GM19099 (cell line): ENCODE results near the gene PTGES3L.

Source experiments
- POLR2A ChIP-seq: IDR thresholded peaks from 3 replicates; pipeline ENCODE4 v1.6.1; 2011; ENCODE audit warnings: low read depth; ENCODE audit not compliant: insufficient read length; ENCODE audit errors: extremely low read depth

The PTGES3L gene

DNA sequence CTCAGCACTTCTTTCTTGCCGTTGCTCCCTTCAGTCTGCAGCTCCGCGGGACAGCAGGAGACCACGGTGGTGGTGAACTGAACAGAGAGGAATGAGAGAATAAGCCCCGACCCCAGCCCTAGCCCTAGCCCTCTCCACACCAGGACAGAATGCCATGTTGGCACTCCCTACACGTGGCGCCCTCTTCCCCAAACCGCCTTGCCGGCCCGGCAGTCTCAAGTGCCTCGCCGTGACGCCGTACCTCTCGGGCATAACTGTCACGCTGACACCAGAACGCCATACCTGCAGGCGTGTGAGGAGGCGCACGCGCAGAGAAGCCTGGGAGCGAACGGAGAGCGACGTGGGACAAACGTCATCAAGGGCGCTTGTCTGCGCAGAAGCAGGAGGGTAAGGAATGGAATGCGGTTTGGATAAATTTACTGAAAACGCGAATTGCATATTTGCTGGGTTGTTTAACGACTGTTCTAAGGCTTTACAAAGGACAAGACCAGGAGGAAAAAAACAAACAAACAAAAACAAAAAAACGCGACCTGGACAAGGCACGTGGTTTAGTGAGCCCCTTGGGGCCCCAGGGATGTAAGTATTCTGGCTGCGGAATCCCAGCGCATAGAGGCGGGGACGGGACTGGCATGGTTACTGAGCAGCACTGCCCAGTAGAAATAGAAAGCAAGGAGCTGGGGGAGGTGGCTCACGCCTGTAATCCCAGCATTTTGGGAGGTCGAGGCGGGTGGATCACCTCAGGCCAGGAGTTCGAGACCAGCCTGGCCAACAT lies 15.5 kb downstream of the PTGES3L start, which contains the start of gene AARSD1:
Gene AARSD1, minus strand, starts transcription at position 294 of the 772 bp plus-strand sequence. Its CDS starts 14 bp downstream, at position 280.
- TF ChIP-seq POLR2A, result peak; percentile 92

DNA sequence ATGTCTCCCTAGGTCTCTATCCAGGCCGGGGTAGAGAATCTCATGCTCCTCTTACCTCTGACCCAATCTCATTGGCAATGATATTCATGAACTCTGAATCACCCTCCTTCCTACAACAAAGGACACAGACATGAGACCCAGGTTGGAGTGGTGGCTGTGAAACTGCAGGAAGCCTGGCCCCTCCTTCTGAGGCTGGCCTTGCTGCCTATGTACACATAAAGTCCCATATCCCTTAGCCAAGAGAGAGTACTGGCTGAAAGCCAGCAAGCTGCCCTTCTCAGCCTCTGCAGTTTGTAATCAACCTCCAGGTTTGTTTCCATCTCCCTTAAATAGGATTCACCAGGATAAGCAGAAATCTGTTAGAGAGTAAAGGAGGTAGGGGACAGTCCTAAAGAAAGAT lies 26.2 kb downstream of the PTGES3L start:
- TF ChIP-seq POLR2A, result no peak

DNA sequence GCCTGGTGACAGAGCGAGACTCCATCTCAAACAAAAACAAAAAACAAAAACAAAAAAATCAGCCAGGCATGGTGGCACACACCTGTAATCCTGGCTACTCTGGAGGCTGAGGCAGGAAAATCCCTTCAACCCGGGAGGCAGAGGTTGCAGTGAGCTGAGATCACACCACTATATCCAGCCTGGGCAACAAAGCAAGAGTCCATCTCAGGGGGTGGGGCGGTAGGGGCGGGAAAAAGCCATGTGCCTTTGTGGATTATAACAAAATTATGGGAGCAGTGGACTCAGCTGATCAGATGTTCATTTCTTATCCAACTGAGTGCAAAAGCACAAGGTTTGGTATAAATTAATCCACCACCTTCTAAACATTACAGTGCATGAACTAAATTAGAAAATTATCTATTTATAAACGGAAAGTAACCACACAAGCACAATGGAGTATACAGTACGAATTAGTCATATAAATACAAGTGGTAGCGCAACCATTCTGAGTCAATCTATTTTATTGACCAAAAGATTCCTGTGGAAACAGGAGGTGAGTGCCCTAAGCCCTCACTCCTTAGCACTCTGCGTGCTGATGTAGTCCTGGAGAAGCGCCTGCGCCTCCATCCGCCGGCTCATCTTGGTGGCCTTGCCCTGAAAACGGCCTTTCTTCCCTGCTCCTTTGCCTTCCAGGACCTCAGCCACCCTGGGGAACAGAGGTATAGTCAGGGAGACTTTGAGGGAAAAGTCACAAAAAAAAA lies 29.7 kb downstream of the PTGES3L start:
- TF ChIP-seq POLR2A, result no peak

DNA sequence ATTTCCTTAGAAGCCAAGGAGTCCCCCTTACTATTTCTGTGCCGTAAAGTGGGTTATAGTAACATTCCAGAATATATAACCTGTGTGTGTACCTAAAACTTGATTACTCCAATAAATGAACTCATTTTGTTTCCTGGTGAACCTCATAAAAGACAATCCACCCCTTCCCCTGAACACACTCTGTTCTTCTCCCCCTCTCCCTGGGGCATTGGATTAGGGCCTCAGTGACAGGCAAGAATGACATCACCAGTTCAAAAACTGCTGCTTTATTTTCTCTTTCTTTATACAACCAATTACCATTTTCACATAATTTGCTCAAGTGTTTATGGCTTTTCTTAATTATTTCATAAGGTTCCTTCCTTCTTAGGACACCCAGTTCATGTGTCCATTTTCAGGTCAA lies 33.1 kb downstream of the PTGES3L start:
- TF ChIP-seq POLR2A, result no peak

DNA sequence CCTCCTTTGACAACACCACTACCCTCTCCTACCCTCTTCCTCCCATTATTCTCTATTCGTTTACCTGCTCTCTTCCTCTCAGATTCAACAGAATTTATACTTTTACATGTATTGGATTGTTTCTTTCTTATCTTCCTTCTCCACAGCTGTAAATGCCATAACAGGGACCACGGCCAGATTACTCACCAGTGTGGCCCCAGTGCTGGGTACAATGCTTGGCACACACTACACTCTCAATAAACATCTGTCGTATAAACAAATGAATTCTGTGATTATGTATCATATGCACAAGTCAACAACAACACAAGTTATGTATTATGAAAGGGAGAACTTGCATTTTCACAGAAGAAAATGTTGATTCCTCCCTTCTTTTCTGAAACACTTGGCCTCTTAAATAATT lies 35.7 kb downstream of the PTGES3L start:
- no peak for TF ChIP-seq POLR2A

DNA sequence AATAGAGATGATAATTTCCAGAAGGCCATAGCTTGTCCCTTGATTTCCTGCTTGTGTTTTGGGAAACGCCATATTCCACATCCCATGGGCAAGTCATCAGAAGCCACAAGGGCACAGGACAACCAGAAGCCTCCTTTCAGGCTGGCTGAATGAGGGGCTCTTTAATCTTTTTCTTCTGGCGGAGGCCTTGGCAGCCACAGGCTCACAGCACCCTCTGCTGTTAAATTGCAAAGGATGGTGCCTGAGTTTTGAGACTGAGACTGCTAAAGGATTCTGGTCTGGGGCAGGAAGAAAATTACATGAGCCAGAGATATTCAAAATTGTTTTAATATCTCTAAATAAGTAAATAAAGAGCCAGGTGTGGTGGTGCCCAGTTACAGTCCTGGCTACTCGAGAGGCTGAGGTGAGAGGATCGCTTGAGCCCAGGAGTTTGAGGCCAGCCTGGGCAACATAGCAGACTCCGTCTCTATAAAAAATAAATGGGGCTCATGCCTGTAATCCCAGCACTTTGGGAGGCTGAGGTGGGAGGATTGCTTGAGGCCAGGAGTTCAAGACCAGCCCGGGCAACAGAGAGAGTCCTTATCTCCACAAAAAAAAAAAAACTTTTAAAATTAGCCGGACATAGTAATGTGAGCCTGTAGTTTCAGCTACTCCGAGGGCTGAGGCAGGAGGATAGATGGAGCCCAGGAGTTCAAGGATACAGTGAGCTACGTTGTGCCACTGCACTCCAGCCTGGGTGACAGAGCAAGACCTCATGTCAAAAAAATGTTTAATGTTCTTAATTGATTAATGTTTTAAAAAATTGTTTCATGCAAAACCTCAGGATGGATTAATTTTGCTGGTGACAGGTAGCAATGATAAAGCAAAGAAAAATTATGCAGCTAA lies 41.9 kb downstream of the PTGES3L start:
- TF ChIP-seq POLR2A, result no peak

DNA sequence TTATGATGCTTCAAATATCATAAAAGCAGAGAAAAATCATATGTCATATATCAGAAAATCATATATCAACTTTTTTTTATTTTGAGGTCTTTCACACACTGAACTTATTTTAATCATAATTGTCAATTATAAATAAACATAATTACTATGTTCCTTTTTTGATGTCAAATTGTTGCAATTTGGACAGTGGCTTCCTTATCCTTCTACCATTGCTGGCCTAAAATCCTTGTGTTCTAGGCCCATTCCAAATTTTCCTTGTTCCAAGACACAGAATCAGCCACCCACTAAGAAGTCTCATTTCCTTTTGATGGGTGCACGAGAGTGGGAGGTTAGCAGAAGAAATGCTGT lies 50.4 kb downstream of the PTGES3L start:
- no peak for TF ChIP-seq POLR2A

DNA sequence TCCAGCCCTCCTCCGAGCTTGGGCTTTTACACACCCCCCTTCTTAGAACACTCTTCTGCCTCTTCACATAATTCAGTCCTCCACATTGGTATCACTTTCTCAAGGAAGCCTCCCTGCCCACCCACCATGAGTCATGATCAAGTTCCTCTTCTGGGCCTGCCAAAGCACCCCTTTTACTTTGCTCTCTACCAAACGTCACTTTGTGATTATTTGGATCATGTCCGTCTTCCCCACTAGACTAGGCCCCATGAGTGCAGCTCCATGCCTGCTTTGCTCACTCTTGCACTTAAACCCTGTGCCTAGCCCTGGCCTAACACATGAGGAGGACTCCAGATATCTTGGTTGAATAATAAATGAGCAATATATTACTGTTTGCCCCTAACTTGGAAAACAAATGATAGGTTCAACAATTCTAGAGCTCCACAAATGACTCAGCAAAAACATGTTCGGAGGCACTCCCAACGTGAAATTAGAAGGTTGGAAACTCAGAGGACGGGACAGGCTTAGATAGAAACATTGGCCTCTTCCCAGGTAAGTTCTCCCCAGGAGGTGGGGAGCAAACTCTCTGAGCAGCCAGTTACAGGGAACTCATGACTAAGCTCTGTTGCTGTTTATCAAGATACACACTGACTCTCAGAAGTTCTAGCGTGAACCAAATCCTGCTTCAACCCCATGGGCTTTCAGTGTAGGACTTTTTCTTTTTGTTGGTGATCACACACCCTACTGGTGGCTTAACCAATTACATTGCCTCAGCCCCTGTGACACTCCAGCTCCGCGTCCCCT lies 51.0 kb downstream of the PTGES3L start:
- no peak for TF ChIP-seq POLR2A

DNA sequence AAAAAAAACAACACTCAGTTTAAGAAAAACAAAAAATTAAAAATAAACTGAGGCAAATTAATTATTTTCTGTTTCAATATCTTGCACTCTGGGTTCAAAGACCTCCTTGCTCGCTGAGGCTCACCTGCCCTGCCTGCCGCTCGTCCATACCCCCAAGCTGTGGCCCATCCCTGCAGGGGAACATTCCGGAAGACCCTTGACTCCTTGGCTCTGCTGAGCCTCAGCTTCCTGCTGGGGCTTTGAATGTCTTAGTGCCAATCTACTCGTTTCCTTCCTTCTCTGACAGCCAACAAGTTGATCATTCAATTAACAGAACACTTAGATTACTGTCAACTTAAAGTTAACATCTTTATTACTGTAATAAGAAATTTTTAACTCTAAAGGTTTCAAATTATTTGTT lies 55.0 kb downstream of the PTGES3L start:
- no peak for TF ChIP-seq POLR2A

DNA sequence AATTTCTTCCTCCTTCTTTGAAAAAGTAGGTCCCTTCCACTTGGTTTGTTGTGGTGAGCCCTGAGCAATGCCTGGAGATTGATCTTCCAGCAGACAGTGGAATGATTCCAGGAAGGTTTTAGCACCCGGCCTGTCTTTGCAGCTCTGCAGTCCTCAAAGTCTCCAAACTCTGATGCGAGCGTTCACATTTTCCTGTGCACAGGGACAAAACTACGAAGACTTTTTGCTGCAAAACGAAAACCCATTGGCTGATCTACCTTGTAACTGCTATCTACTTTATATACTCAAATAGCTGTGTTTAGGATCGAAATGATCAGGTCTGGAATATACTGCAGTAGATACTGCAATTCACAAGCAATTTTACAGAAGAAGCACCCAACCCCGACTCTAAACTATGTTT lies 57.6 kb downstream of the PTGES3L start:
- no peak for TF ChIP-seq POLR2A

DNA sequence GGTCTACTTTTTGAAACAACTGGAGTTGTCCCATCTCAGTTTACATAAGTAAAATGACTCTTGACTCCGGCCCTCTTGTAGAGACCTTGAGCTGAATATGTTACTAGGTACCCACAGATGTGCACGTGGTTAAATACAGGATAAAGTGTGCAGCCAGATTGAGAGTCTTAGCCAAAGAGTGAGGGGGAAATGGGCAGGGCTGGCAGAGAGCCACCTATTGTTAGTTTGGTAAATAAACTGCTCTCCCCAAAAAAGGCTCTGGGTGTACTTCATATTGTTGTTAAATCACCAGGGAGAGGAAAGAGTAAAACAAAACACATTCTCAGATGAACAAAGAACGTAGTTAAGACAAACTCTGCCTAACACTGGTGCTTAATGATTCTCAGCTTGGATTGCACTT lies 59.0 kb downstream of the PTGES3L start:
- no peak for TF ChIP-seq POLR2A

DNA sequence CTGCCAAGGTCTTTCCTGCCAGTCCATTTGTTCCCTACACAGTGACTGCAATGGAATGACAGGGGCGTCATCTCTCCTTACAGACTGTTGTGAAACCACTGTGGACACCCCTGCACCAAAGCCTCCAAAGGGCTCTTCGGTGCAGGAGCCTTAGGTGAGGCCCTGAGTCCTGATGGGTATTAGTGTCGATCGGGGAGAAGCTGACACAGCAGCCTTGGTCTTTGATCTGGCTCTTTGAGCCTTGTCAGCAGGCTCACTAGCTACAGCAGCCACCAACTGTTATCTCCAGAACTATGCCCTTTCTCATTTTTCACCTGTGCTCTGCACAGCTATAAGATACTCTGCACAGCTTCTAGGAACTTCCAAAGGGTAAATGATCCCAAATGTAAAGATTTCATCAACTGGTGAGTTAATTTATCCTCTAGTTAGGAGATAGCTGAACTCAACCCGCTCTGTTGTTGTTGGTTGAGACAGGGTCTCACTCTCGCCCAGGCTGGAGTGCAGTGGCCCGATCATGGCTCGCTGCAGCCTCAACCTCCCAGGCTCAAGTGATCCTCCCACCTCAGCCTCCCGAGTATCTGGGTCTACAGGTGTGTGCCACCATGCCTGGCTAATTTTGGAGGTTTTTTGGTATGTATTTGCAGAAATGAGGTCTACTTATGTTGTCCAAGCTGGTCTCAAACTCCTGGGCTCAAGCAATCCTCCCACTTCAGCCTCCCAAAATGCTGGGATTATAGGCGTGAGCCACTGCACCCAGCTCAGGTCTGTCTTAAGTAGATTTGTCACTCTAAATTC lies 59.6 kb downstream of the PTGES3L start:
- no peak for TF ChIP-seq POLR2A

DNA sequence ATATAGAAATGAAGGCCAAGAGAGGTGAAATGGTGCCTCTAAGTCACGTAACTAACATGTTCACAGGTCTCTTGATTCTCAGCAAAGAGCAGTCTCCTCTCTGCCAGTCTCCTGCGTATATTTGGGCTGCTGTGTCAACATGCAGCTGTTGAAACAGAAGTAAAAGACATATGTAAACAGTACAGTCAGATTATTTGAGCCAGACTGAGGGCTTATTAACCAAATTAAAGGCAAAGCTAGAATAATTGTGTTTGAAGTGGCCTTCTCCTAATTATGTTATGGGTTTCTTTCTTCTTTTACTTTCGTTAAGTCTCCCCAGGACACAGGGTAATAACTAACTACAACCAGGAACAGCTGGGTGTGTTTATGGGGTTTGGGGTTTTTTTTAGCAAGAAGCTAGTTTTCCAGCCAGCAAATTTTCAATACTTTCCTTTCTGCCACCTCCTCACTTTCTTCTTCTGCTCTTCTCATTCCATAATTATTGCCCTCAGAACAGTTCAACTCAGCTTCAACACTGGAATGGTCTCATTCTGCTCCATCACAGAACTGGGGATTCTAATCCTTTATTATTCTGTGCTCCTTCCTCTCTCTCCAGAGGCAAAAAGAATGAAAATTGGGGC lies 60.9 kb downstream of the PTGES3L start:
- TF ChIP-seq POLR2A, result no peak
